K562 (cell line): ENCODE results near the gene AGRN. TPM values are rescaled to one million over a fixed set of nuclear protein-coding genes. Genes with fewer than 3 reads are reported as not detected.
A peak's percentile ranks its signal among the peaks of the same experiment; 100 is the strongest.

Experiments used
- BCOR ChIP-seq: fragments of 450-650 bp; IDR thresholded peaks from 2 replicates; pipeline ENCODE4 v1.6.1; 2016
- ESRRB ChIP-seq: fragments of 250-450 bp; sonication (Bioruptor Pico); IDR thresholded peaks from 2 replicates; pipeline ENCODE4 v1.5.0; 2020; ENCODE audit warnings: mild to moderate bottlenecking, moderate library complexity, borderline replicate concordance
- FOXJ2 ChIP-seq: fragments of 200-800 bp; sonication (Bioruptor generic); IDR thresholded peaks from 2 replicates; pipeline ENCODE4 v1.6.1; 2016; ENCODE audit warnings: missing genetic modification characterization, missing compliant biosample characterization
- FUS ChIP-seq: fragments of 200-400 bp; formaldehyde crosslinking; optimal IDR thresholded peaks from 2 replicates; pipeline ENCODE3; 2017; ENCODE audit warnings: low read depth, low read length
- MAFK ChIP-seq: IDR thresholded peaks from 2 replicates; pipeline ENCODE4 v1.6.1; 2011; ENCODE audit warnings: low read length, improper control_type of control experiment
- MECOM ChIP-seq: fragments of 250-450 bp; sonication (Bioruptor Pico); IDR thresholded peaks from 2 replicates; pipeline ENCODE4 v1.8.0; 2022; ENCODE audit warnings: inconsistent platforms
- MYC ChIP-seq, 2 experiments: fragments of 250-450 bp in 1 of 2; sonication (Bioruptor Pico) in 1 of 2; IDR thresholded peaks; 2 replicates each; pipeline versions ENCODE4 v1.5.1 to v1.6.1; 2012 to 2021; ENCODE audit warnings: low read depth in 2 of 2, borderline replicate concordance in 1 of 2, improper control_type of control experiment in 1 of 2, low read length in 1 of 2, mild to moderate bottlenecking in 1 of 2, moderate library complexity in 1 of 2
- NFXL1 ChIP-seq: fragments of 450-650 bp; formaldehyde crosslinking; IDR thresholded peaks from 2 replicates; pipeline ENCODE4 v1.4.0; 2021; ENCODE audit warnings: mild to moderate bottlenecking
- SETDB1 ChIP-seq: IDR thresholded peaks from one replicate; pipeline ENCODE4 v1.6.1; 2012; ENCODE audit warnings: low read length, control low read depth, inconsistent platforms
- SIN3B ChIP-seq: fragments of 450-650 bp; IDR thresholded peaks from 2 replicates; pipeline ENCODE4 v1.6.1; 2017; ENCODE audit warnings: low read depth, mild to moderate bottlenecking, moderate library complexity
- ZEB2 ChIP-seq: fragments of 450-650 bp; IDR thresholded peaks from 2 replicates; pipeline ENCODE4 v1.6.1; 2016
- ZNF780A ChIP-seq: fragments of 250-450 bp; sonication (Bioruptor Pico); IDR thresholded peaks from 2 replicates; pipeline ENCODE4 v1.5.0; 2021; ENCODE audit warnings: mild to moderate bottlenecking
- polyA plus RNA-seq, 8 experiments: library from polyadenylated mRNA; depleted of rRNA in 4 of 8; stranded (reverse) in 5 of 8; unstranded in 3 of 8; fragments of >200 nt; fragmentation: Nextera tagmentation in 2 of 8; fragmentation: Illumina TruSeq in 1 of 8; extraction: Ambion mirVana in 2 of 8; extraction: Trizol in 1 of 8; gene quantifications; 2 replicates each; pipeline versions ENCODE4 v1.2.1 to v1.2.3, GENCODE V29; 2011 to 2014; ENCODE audit warnings: inconsistent platforms in 1 of 8, missing spikeins in 1 of 8
- total RNA-seq, 7 experiments: library from RNA; depleted of rRNA in 6 of 7; stranded (reverse); fragments of >200 nt in 6 of 7; fragmentation: Illumina TruSeq in 2 of 7; extraction: Trizol in 2 of 7; gene quantifications; 2 replicates each; pipeline versions ENCODE4 v1.2.1 to v1.2.3, GENCODE V29; 2011 to 2021; ENCODE audit warnings: low replicate concordance in 1 of 7
- TF ChIP-seq, protein P1 (sequence below): fragments of 150-350 bp; IDR thresholded peaks from 2 replicates; pipeline ENCODE4 v1.6.1; 2014; ENCODE audit warnings: low read depth, mild to moderate bottlenecking, low read length, borderline replicate concordance
- TF ChIP-seq, protein P2 (sequence below): fragments of 450-650 bp; conservative IDR thresholded peaks from 2 replicates; pipeline ENCODE4 v1.6.1; 2016; ENCODE audit warnings: missing genetic modification characterization, low read depth, mild to moderate bottlenecking, control low read depth, missing compliant biosample characterization
- TF ChIP-seq, protein P3 (sequence below), 2 experiments: fragments of 450-650 bp; IDR thresholded peaks; 2 replicates each; pipeline ENCODE4 v1.6.1; 2018; ENCODE audit warnings: mild to moderate bottlenecking in 2 of 2, low read depth in 1 of 2; ENCODE audit not compliant: partially characterized antibody in 2 of 2
- TF ChIP-seq, protein P4 (sequence below): fragments of 250-450 bp; sonication (Bioruptor Pico); IDR thresholded peaks from 2 replicates; pipeline ENCODE4 v1.8.0; 2021; ENCODE audit warnings: moderate library complexity, mild to moderate bottlenecking, inconsistent platforms

Gene AGRN
- total and polyA plus RNA-seq, 9 of the 15 experiments (the other 6 are each of a cell fraction or from before 2014, with no cell fraction given) = 0.04 to 111 (median 18.1) TPM

DNA sequence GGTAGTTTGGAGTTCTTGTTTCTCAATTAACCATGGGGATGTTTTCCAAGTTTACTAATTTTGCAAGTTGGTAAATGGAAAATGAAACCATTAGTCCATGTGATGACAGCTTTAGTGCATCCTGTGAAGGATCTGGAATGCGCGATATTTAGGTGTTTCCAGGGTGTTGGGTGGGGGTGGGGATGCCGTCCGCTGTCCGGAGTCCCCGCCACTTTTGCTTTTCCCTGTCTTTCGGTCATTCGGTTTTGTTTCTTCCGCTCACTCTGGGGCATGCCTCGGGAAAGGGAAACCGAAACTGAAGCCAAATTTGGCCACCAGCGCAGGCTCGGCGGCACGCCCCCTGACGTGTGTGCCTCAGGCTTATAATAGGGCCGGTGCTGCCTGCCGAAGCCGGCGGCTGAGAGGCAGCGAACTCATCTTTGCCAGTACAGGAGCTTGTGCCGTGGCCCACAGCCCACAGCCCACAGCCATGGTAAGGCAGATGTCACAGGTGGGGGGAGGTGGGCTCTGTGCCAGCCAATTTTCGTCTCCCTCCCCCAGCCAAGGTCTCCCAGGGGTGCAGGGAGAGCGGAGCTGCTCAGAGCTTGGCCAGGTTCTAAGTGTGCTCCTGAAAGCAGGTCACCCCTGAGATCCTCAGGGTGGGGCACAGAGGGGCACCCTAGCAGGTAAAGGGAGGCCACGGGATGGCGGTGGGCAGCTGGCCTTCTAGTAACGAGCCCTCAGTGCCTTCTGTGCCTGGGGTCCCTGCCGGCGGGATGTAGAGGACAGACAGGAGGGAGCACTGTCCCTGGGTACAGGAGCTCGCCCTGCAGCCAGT lies 6.6 kb upstream of the AGRN start, which contains the start of gene ISG15 (continued):
- peak; percentile 80 for TF ChIP-seq MYC (IDR thresholded peaks at IDR 0.05; ENCODE audit: low read depth, low read length)
- TF ChIP-seq MYC (CRISPR knock-in tag; IDR thresholded peaks at IDR 0.05; ENCODE audit: borderline replicate concordance, low read depth) = no peak
- TF ChIP-seq, protein P1, sequence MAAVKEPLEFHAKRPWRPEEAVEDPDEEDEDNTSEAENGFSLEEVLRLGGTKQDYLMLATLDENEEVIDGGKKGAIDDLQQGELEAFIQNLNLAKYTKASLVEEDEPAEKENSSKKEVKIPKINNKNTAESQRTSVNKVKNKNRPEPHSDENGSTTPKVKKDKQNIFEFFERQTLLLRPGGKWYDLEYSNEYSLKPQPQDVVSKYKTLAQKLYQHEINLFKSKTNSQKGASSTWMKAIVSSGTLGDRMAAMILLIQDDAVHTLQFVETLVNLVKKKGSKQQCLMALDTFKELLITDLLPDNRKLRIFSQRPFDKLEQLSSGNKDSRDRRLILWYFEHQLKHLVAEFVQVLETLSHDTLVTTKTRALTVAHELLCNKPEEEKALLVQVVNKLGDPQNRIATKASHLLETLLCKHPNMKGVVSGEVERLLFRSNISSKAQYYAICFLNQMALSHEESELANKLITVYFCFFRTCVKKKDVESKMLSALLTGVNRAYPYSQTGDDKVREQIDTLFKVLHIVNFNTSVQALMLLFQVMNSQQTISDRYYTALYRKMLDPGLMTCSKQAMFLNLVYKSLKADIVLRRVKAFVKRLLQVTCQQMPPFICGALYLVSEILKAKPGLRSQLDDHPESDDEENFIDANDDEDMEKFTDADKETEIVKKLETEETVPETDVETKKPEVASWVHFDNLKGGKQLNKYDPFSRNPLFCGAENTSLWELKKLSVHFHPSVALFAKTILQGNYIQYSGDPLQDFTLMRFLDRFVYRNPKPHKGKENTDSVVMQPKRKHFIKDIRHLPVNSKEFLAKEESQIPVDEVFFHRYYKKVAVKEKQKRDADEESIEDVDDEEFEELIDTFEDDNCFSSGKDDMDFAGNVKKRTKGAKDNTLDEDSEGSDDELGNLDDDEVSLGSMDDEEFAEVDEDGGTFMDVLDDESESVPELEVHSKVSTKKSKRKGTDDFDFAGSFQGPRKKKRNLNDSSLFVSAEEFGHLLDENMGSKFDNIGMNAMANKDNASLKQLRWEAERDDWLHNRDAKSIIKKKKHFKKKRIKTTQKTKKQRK = no peak
- TF ChIP-seq FUS = no peak
- TF ChIP-seq, protein P2, sequence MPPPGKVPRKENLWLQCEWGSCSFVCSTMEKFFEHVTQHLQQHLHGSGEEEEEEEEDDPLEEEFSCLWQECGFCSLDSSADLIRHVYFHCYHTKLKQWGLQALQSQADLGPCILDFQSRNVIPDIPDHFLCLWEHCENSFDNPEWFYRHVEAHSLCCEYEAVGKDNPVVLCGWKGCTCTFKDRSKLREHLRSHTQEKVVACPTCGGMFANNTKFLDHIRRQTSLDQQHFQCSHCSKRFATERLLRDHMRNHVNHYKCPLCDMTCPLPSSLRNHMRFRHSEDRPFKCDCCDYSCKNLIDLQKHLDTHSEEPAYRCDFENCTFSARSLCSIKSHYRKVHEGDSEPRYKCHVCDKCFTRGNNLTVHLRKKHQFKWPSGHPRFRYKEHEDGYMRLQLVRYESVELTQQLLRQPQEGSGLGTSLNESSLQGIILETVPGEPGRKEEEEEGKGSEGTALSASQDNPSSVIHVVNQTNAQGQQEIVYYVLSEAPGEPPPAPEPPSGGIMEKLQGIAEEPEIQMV (tag) = 0 out of 2 replicates have a peak, but pooled peaks have one; percentile 61
- TF ChIP-seq MECOM (CRISPR knock-in tag) = no peak
- TF ChIP-seq SETDB1 = no peak
- TF ChIP-seq, protein P3, sequence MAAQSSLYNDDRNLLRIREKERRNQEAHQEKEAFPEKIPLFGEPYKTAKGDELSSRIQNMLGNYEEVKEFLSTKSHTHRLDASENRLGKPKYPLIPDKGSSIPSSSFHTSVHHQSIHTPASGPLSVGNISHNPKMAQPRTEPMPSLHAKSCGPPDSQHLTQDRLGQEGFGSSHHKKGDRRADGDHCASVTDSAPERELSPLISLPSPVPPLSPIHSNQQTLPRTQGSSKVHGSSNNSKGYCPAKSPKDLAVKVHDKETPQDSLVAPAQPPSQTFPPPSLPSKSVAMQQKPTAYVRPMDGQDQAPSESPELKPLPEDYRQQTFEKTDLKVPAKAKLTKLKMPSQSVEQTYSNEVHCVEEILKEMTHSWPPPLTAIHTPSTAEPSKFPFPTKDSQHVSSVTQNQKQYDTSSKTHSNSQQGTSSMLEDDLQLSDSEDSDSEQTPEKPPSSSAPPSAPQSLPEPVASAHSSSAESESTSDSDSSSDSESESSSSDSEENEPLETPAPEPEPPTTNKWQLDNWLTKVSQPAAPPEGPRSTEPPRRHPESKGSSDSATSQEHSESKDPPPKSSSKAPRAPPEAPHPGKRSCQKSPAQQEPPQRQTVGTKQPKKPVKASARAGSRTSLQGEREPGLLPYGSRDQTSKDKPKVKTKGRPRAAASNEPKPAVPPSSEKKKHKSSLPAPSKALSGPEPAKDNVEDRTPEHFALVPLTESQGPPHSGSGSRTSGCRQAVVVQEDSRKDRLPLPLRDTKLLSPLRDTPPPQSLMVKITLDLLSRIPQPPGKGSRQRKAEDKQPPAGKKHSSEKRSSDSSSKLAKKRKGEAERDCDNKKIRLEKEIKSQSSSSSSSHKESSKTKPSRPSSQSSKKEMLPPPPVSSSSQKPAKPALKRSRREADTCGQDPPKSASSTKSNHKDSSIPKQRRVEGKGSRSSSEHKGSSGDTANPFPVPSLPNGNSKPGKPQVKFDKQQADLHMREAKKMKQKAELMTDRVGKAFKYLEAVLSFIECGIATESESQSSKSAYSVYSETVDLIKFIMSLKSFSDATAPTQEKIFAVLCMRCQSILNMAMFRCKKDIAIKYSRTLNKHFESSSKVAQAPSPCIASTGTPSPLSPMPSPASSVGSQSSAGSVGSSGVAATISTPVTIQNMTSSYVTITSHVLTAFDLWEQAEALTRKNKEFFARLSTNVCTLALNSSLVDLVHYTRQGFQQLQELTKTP (IDR thresholded peaks at IDR 0.05; ENCODE audit: low read depth in 1 of 2, partially characterized antibody in 2 of 2) = no peak
- peak; percentile 88; the same call in 1 of the 2 replicates for TF ChIP-seq FOXJ2 (tag)
- TF ChIP-seq ESRRB (CRISPR knock-in tag) = 0 out of 2 replicates have a peak, but pooled peaks have one; percentile 40
- no peak for TF ChIP-seq ZNF780A (CRISPR knock-in tag)
- TF ChIP-seq NFXL1 (CRISPR knock-in tag) = no peak
- TF ChIP-seq MAFK = no peak
- TF ChIP-seq, protein P4, sequence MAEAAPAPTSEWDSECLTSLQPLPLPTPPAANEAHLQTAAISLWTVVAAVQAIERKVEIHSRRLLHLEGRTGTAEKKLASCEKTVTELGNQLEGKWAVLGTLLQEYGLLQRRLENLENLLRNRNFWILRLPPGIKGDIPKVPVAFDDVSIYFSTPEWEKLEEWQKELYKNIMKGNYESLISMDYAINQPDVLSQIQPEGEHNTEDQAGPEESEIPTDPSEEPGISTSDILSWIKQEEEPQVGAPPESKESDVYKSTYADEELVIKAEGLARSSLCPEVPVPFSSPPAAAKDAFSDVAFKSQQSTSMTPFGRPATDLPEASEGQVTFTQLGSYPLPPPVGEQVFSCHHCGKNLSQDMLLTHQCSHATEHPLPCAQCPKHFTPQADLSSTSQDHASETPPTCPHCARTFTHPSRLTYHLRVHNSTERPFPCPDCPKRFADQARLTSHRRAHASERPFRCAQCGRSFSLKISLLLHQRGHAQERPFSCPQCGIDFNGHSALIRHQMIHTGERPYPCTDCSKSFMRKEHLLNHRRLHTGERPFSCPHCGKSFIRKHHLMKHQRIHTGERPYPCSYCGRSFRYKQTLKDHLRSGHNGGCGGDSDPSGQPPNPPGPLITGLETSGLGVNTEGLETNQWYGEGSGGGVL (CRISPR knock-in tag) = no peak
- no peak for TF ChIP-seq SIN3B
- no peak for TF ChIP-seq BCOR
- peak; percentile 60; the same call in 1 of the 2 replicates for TF ChIP-seq ZEB2
